ENCODE data around the gene SOD1. TPM values are rescaled to one million over a fixed set of nuclear protein-coding genes. Genes with fewer than 3 reads are reported as not detected.

SOD1 gene
- total and polyA plus RNA-seq, 10 of the 15 experiments (the other 5 are each of a cell fraction or from before 2014, with no cell fraction given), result 171 to 710 (median 313) TPM

- no peak for FAIRE-seq
Measured at GRCh38 chr21:31623664-31624063, 35.8 kb upstream of the SOD1 start.

More at GRCh38 chr21:31623664-31624063, 35.8 kb upstream of the SOD1 start:
- no peak overlapping the region for H2AFZ ChIP-seq (ENCODE audit: control insufficient read depth, low read depth, low read length)
- BruUV-seq (replicated peaks), result no TSS peak
- H3K4me1 ChIP-seq (ENCODE audit: control insufficient read depth, insufficient read depth, low read length), result no peaks in the 10 kb centered on the region
- H3K9me3 ChIP-seq (replicated peaks; ENCODE audit: control insufficient read depth, insufficient read depth, low read length), result no peaks in the 10 kb centered on the region
- no peaks in the 10 kb centered on the region for H3K27me3 ChIP-seq (replicated peaks in 1 of 2; ENCODE audit: control insufficient read depth in 2 of 2, insufficient read depth in 2 of 2, low read length in 1 of 2)
- ChIA-PET CTCF (interaction anchor here (0.7 to 1.5 kb wide), 6 partner anchors 11 to 635 kb away, joined by 3 to 4 read pairs (median 3); no protein-coding TSS in a partner anchor), RAD21 (ENCODE audit: unreplicated experiment) (interaction anchor here (0.8 kb wide), 1 partner anchor 100 kb away, joined by 4 read pairs; no protein-coding TSS in a partner anchor), SMC1A (ENCODE audit: uncharacterized antibody, unreplicated experiment) (interaction anchor here (0.7 to 1.0 kb wide), 5 partner anchors 10 to 638 kb away, joined by 3 to 4 read pairs (median 3); no protein-coding TSS in a partner anchor), POLR2A (no interaction called here)
- no peak overlapping the region for H3K27ac ChIP-seq (ENCODE audit: control insufficient read depth, insufficient read depth)
- 54% methylated on average over 6 of the region's 6 CpGs for WGBS (ENCODE audit: insufficient coverage, insufficient replicate concordance, low lambda C conversion rate, missing lambda C conversion rate)
- H3K9ac ChIP-seq (ENCODE audit: control insufficient read depth, insufficient read depth, low read length), result no peak overlapping the region
- no peaks in the 10 kb centered on the region for H3K79me2 ChIP-seq (ENCODE audit: control insufficient read depth, insufficient read depth, low read length)
- no peaks in the 10 kb centered on the region for H4K20me1 ChIP-seq (ENCODE audit: control insufficient read depth, insufficient read depth)
- in situ Hi-C loops (cut with MboI) (no loop called here), intact Hi-C loops (cut with micrococcal nuclease; ENCODE audit: unreplicated experiment) (no loop called here)
- no peak overlapping the region for H3K4me2 ChIP-seq (ENCODE audit: control insufficient read depth, insufficient read depth)
- H3K36me3 ChIP-seq (ENCODE audit: control insufficient read depth in 2 of 2, insufficient read depth in 2 of 2, low read length in 1 of 2), result no peaks in the 10 kb centered on the region
- peak; percentile 38; the same call in 1 of the 2 replicates for TF ChIP-seq SMC3 (IDR thresholded peaks at IDR 0.05; ENCODE audit: borderline replicate concordance, low read length)
- peak; percentile 51; the same call in 1 of the 2 replicates for TF ChIP-seq ZNF384 (IDR thresholded peaks at IDR 0.05; ENCODE audit: borderline replicate concordance, low read depth, low read length)
- no peak for TF ChIP-seq RAD51 (IDR thresholded peaks at IDR 0.05)
- TF ChIP-seq RAD21 (IDR thresholded peaks at IDR 0.05; ENCODE audit: insufficient read depth, low read depth, low read length), result peak; percentile 63
- TF ChIP-seq CTCF (IDR thresholded peaks at IDR 0.05 in 2 of 3, conservative IDR thresholded peaks at IDR 0.05 in 1 of 3; ENCODE audit: control insufficient read depth in 2 of 3, extremely low read depth in 1 of 3, insufficient read depth in 1 of 3, low read depth in 3 of 3, low read length in 3 of 3), result peak; percentile 32 to 49 (median 35); a peak in 4 of 6 replicates
- peak; percentile 75 for ATAC-seq
- no peak for DNase-seq (ENCODE audit: low read depth, low spot score)
- H3K4me3 ChIP-seq, result no peak overlapping the region

Data from GM12878 (cell line).